HG03159 (cell line): ENCODE results near the gene CLBA1.
"Not testable (repeated sequence)": the region's sequence is repeated elsewhere in the genome, so short reads cannot be mapped to it uniquely, and the experiment has no call there.

Experiments
- ATAC-seq: cut with Tn5 transposase; IDR thresholded peaks from one replicate; pipeline ENCODE4 v1.9.1; 2021; ENCODE audit warnings: mild to moderate bottlenecking, moderate library complexity; ENCODE audit not compliant: unreplicated experiment

Gene CLBA1

DNA sequence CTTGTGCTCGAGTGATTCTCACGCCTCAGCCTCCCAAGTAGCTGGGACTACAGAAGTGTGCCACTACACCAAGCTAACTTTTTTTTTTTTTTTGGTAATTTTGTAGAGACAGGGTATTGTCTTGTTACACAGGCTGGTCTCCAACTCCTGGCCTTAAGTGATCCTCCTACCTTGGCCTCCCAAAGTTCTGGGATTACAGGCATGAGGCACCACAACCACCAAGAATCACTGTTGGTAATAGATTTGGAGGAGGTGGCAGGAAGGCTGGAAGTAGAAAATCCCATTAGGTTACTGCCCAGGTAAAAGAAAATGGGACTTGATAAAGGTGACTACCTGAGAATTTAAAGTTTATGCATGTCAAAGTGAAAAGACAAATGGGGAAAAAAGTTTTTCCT, 36.7 kb downstream of the CLBA1 start:
- ATAC-seq, result no peak

DNA sequence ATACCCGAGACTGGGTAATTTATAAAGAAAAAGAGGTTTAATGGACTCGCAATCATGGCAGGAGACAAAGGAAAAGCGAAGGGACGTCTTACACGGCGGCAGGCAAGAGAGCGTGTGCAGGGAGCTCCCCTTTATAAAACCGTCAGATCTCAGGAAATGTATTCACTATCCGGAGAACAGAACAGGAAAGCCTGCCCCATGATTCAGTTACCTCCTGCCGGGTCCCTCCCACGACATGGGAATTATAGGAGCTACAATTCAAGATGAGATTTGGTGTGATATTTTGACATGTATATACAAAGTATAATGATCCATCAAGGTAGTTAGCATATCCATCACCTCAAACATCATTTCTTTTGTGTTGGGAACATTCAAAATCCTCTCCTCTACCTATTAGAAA, 37.6 kb downstream of the CLBA1 start:
- no peak for ATAC-seq

DNA sequence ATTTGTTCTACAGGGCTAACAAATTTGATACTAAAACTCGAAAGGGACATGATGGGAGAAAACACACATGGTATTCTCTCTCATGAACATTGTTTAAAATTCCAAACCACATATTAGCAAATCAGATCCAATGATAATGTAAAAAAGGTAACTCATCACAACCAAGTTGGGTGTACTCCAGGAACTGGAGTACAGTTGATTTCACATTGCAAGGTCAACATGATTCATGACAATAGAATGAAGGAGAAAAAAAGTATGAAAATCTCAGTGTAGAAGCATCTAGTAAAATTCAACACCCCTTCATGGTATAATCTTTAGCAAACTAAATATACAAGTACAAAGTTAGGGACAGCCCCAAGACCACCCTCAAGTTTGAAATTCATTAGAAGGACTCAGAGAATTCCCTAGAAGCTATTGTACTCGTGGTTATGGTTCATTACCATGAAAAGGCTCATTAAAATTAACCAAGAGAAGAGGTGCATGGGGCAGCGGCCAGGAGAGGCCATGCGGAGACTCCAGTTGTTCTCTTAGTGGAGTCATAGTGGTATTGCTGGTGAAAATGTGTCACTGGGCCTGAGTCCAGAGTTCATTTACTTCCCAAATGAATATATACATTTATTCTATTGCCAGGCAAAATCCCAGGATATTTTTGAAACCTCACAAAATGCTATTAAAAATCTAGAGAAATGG, 38.3 kb downstream of the CLBA1 start:
- no peak for ATAC-seq

DNA sequence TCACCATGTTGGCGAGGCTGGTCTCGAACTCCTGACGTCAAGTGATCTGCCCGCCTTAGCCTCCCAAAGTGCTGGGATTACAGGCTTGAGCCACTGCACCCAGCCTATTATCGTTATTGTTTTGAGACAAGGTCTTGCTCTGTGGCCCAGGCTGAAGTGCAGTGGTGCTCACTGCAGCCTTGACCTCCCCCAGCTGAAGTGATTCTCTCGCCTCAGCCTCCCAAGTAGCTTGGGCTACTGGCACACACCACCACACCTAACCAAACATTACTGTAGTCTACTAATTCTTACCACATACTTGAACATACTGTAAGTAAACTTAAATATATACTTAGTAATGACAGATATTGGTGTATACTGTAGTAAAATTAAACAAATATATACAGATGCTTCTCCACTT, 39.8 kb downstream of the CLBA1 start:
- ATAC-seq, result no peak

DNA sequence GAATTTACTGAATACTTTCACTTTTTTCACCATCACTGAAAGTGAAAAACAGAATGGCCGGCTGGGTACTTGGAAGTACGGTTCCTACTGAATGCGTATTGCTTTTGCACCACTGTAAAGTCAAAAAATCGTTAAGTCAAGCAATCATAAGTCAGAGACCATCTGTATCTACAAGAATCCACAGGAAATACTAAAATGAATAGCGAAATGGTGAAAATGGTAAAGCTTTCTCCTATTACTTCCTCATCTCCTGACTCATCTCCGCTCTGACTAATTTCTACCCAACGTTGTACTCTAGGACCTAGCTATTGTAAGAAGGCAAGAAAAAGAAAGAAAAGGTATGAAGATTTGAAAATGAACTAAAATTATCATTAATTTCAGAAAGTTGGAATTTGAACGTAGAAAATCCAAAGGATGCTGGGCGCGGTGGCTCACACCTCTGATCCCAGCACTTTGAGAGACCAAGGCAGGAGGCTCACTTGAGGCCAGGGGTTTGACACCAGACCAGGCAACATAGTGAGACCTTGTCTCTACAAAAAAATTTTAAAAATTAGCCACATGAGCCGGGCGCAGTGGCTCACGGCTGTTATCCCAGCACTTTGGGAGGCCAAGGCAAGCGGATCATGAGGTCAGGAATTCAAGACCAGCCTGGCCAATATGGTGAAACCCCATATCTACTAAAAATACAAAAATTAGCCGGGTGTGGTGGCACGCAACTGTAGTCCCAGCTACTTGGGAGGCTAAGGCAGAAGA, 40.6 kb downstream of the CLBA1 start:
- no peak for ATAC-seq

DNA sequence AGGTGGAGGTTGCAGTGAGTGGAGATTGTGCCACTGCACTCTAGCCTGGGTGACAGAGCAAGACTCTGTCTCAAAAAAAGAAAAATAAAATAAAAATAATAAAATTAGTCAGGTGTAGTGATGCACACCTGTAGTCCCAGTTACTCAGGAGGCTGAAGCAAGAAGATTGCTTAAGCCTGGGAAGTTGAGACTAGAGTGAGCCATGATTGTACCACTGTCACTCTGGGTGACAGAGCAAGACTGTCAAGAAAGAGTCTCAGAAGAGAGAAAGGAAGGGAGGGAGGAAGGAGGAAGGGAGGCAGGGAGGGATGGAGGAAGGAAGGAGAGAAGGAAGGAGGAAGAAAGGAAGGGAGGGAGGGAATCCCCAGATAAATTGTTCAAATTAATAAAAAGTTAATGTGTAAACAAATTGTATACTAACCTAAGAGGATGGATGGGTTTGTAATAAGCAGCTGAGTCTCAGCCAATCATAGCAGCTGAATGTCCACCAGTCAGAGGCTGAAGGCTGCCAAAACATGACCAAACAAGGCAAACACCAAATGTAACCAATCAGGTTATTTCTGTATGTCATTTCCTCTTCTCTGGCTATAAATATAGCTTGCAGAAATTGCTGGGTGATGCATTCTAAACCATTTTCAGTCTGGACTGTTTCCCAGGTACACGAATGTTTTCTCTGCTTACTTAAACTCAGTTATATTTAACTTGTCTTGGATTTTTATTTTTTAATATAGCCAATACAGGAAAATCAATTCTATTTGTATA, 41.4 kb downstream of the CLBA1 start:
- ATAC-seq, result no peak

DNA sequence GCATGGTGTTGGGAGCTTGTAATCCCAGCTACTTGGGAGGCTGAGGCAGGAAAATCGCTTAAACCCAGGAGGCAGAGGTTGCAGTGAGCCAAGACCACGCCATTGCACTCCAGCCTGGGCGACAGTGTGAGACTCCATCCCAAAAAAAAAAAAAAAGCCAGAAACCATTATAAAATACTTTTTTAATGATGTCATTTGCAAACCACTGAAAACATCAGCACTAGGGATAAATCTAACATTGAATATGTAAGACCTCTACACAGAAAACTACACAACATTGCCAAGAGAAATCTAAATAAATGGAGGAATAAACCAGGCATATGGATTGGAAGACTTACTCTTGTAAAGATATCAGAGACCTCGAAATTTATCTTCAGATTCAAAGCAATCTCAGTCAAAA, 42.1 kb downstream of the CLBA1 start:
- ATAC-seq, result not testable (repeated sequence)

DNA sequence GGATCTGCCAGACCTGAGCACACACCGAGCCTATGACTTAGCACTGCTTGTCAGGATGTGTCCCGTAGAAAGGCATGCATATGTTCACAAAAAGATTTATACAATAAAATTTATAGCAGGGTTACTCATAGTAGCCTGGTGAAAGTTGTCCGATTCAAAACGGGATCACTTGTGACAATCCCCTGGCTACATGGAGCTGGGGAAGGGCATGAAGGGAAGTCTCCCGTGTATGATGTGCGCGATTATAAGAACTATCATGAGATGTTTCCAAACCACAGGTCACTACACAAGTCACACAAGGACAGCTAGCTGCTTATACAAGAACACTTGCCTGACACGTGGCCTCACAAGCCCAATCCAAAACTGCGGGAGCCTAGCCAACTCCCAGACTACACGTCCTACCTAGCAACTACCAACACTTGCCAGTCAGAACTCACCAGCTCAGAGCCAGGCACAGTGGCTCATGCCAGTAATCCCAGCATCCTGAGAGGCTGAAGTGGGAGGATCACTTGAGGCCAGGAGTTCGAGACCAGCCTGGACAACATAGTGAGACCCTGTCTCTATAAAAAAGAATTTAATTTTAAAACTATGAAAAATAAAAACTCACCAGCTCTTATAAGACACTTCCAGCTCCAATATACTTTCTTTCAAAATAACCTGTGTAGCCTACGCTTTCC, 42.8 kb downstream of the CLBA1 start:
- ATAC-seq, result no peak

DNA sequence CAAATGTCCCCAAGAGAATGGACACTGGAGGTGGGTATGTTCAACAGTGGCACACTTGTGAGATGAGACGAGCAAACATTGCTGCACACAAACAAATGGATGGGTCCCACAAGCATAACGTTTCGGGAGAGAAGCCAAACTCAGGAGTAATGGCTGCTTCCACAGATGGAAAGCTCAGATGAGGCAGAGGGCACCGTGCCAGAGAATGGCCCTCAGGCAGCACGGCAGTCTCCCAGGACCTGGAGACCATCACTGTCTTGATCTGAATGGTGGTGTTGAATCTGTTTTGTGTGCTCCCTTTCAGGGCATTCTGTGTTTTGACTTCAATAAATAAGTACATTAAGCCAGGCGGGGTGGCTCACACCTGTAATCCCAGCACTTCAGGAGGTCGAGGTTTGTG, 43.8 kb downstream of the CLBA1 start:
- no peak for ATAC-seq

DNA sequence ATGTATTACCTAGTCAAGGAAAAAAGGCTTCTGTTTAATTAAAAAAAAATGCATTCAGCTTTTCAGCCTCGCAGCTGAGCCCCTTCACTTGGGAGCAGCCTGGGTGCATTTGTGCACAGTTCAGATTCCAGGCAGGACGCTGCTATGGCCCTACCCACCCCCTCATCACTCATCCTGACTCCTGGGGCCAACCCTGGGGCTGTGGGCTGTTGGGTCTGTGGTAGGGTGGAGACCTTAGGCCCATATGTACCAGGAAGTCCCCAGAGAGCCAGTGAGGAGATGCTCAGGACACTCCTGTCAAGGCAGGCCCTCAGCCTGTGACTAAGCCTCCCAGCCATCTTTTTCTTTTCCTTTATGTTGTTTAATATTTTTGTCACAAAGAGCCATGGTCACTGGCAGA, 44.6 kb downstream of the CLBA1 start:
- no peak for ATAC-seq

DNA sequence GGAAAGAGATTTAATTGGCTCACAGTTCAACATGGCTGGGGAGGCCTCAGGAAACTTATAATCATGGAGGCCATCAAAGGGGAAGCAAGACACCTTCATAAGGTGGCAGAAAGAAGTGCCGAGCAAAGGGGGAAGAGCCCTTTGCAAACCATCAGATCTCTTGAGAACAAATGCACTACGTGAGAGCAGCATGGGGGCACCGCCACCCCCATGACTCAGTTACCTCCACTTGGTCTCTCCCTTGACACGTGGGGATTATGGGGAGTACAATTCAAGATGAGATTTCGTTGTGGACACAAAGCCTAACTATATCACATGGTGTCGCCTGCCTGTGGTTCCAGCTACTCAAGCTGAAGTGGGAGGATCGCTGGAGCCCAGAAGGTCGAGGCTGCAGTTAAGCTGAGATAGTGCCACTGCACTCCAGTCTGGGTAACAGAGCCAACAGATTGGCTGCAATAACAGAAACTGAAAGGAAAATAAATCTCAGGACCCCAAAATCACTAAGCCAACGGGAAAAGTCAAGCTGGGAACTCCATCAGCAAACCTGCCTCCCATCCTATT, 45.3 kb downstream of the CLBA1 start:
- no peak for ATAC-seq

DNA sequence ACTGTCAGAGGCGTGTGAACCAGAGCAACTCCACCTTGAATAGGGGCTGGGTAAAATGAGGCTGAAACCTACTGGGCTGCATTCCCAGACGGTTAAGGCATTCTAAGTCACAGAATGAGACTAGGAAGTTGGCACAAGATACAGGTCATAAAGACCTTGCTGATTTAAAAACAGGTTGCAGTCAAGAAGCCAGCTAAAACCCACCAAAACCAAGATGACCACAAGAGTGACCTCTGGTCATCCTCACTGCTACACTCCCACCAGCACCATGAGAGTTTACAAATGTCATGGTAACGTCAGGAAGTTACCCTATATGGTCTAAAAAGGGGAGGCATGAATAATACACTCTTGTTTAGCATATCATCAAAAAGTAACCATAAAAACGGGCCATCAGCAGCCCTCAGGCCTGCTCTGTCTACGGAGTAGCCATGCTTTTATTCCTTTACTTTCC, 46.9 kb downstream of the CLBA1 start:
- ATAC-seq, result not testable (repeated sequence)

DNA sequence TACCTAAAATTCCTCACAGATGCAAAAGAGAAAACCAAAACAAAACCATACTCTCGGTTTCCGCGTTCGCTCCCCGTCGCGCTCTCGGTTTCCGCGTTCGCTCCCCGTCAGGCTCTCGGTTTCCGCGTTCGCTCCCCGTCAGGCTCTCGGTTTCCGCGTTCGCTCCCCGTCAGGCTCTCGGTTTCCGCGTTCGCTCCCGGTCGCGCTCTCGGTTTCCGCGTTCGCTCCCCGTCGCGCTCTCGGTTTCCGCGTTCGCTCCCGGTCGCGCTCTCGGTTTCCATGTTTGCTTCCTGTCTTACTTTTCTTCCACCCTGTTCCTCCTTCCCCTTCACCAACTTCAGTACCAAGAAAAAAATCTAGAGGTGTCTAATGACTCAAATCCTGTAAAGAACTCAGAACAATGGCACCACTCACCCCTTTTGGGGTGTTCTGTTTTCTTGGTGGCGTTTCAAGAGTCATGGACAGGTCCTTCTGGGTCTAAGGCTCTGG, 47.9 kb downstream of the CLBA1 start:
- ATAC-seq, result not testable (repeated sequence)

DNA sequence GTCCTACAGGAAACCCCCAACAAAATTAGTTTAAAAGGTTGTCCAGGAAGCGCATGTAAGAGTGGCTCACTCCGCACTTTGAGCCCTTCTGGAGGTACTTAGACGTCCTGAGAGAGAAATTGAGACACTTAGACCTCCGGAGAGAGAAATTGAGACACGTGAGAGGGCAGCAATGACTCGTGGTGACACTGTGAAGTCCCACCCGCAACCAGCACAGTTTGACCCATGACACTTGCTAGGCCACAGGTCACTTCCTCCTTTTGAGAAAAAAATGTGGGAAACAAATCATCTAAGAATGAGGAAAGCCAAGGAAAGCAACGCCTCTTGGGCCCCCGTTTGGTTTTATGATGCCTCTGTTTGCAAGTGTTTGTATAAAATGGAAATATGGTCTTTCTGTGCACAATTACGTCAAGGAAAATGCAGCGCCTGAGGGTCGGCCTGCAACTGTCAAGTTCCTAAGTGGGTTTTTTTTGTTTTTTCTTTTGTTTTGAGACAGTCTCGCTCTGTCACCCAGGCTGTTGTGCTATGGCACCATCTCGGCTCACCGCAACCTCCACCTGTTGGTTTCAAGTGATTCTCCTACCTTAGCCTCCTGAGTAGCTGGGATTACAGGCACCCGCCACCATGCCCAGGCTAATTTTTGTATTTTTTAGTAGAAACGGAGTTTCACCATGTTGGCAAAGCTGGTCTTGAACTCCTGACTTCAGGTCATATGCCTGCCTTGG, 48.9 kb downstream of the CLBA1 start:
- ATAC-seq, result no peak

DNA sequence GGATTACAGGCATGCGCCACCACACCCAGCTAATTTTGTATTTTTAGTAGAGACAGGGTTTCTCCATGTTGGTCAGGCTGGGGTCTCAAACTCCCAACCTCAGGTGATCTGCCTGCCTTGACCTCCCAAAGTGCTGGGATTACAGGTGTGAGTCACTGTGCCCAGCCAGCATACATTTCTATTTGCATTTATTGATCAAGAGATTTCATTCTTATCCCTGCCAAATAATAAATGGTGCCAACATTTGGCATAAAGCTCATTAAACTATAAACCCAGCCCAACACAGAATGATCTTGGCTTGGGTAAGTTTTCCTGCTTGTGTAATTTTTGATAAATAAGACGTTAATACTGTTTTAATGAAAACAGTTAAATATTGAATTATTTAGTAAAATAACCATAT, 50.0 kb downstream of the CLBA1 start:
- not testable (repeated sequence) for ATAC-seq

DNA sequence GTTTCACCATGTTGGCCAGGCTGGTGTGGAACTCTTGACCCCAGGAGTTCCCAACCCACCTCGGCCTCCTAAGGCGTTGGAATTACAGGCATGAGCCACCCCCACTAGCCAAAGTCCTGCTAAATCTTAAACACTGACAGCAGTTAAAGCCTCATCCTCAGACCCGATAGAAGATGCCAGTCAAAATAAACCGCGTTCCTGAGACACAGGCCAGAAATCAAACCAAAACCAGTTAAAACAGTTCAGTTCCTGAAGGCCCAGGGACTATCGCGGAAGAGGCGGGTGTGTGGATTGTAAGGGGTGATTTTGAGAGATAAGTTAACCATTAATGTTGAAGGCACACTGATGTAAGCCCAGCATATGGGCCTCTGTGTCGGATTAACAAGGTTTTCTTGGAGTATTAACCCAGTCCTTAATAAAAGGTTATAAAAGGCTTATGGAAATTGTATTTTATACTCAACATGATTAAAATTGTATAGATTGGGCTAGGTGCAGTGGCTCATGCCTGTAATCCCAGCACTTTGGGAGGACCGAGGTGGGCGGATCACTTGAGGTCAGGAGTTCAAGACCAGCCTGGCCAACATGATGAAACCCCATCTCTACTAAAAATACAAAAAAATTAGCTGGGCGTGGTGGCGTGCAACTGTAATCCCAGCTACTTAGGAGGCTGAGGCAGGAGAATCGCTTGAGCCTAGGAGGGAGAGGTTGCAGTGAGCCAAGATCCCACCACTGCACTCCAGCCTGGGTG, 54.0 kb downstream of the CLBA1 start:
- ATAC-seq, result no peak

DNA sequence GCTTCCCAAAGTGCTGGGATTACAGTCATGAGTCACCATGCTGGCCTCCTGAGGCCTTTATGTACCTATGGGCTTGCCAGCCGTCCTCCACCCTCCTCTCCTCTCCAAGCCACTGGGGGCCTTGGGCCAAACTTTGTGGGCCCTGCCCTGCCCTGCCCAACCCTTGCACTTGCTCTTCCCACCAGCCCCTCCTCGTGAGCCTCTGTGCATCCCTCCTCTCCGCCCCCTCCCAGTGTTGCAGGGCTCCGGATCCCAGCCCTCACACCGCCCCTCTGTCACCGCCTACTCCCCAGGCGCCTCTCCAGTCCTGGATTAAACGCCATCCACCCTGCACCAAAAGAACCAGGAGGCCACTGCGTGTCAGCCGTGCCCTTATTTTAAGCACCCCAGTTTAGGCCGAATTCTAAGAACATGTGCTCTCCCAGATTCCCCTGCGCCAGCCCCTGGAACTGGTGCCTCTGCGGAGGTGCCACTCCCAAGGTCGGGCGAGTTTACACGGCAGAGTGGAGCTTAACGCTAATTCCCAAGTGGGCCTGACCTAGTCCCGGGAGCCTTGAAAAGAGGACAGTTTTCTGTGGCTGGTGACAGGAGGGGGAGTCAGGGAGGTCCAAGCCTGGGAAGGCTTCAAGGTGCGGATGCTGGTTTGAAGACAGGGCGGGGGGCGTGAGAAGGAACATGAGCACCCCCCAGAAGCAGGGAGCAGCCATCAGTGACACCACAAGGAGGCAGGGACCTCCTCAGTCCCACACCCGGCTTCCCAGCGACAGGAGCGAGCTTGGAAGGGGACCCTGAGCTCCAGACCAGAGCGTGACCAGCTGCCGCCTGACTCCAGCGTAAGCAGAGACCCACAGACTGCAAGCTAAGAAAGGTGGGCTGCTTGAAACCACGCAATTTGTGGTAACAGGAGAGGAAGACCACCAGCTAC, 56.5 kb downstream of the CLBA1 start:
- no peak for ATAC-seq

DNA sequence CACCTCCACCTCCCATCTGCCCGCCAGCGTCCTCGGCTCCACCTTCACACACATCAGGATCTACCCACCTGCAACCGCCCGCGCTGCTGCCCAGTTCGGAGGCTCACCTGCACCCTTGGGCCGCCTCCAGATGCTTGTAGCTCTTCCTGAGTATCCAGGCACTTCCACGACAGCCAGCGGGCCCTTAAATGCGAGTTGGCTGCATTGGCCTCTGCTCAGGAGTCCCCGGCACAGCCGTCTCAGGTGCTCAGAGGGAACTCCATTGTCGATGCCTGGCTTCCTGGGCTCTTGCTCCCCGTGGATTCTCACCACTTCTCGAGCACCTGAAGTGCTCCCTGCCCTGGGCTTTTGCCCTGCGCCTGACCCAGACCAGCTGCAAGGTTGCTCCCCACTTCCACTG, 57.2 kb downstream of the CLBA1 start:
- ATAC-seq, result no peak
